Ovary (tissue), 9 donors: ENCODE results near the gene BCAM. TPM values are rescaled to one million over a fixed set of nuclear protein-coding genes. Genes with fewer than 3 reads are reported as not detected.

Experiments
- DNase-seq, 5 donors: peaks; one replicate each; pipeline ENCODE4 v3.0.0-alpha.2; 2019 to 2020
- H3K27ac ChIP-seq, 2 donors: fragments of 200-600 bp; one replicate each; pipeline versions ENCODE4 v1.5.1 to v1.8.0; 2019 to 2022
- H3K27me3 ChIP-seq: fragments of 200-600 bp; one replicate; pipeline ENCODE4 v1.8.0; 2022
- H3K36me3 ChIP-seq: fragments of 200-600 bp; sonication (generic); one replicate; pipeline ENCODE4 v1.5.1; 2019
- H3K4me1 ChIP-seq: one replicate; pipeline ENCODE4 v1.8.1; 2013; ENCODE audit warnings: mild to moderate bottlenecking, moderate library complexity; ENCODE audit not compliant: insufficient read depth
- H3K4me3 ChIP-seq: fragments of 200-600 bp; sonication (generic); one replicate; pipeline ENCODE4 v1.5.1; 2017
- H3K9me3 ChIP-seq, 2 donors: fragments of 200-600 bp in 1 of 2; sonication (generic) in 1 of 2; one replicate each; pipeline versions ENCODE4 v1.5.1 to v1.8.1; 2013 to 2019; ENCODE audit warnings: mild to moderate bottlenecking in 1 of 2, moderate library complexity in 1 of 2
- EP300 ChIP-seq: sonication (generic); formaldehyde crosslinking; IDR thresholded peaks from one replicate; pipeline ENCODE4 v1.6.1; 2017; ENCODE audit warnings: antibody characterized with exemption
- POLR2A ChIP-seq: fragments of 450-650 bp; IDR thresholded peaks from one replicate; pipeline ENCODE4 v1.6.1; 2017; ENCODE audit warnings: antibody characterized with exemption, mild to moderate bottlenecking, moderate library complexity
- WGBS, 3 donors: extraction: QIAGEN DNeasy Blood & Tissue Kit in 1 of 3; methylation state at CpG; one replicate each; pipeline versions ENCODE4 v1.1.5 to v1.1.7; 2013 to 2017; 5-methylcytosine and 5-hydroxymethylcytosine counted together
- intact Hi-C, 4 donors: fragments of 100-400 bp; cut with DNase I; formaldehyde crosslinking; loops; one replicate each; pipeline versions ENCODE4 v1.11.0 to v1.15.1; 2022 to 2023
- polyA plus RNA-seq, 2 donors: library from polyadenylated mRNA; stranded (reverse); fragments of 200-250 nt in 1 of 2; fragments of 350-450 nt in 1 of 2; fragmentation: Illumina TruSeq in 1 of 2; extraction: RNeasy Lipid Tissue Mini Kit (QIAGEN cat#74804) in 1 of 2; gene quantifications; one replicate each; pipeline ENCODE4 v1.2.3, GENCODE V29; 2013 to 2014
- small RNA-seq: library from RNA; depleted of rRNA; stranded (forward); fragments of <200 nt; gene quantifications from one replicate; pipeline ENCODE3, GENCODE V24; 2016
- total RNA-seq, 7 donors: library from RNA; depleted of rRNA in 2 of 7; stranded (reverse); fragments of >200 nt in 2 of 7; fragmentation: NEBNext Ultra II Directional in 3 of 7; extraction: Animal tissue kit (Norgen Biotek cat#: 25700) in 3 of 7; gene quantifications; one replicate each; pipeline versions ENCODE4 v1.1.0 to v1.2.4, GENCODE V29; 2016 to 2023
- TF ChIP-seq, protein P1 (sequence below), 3 donors: fragments of 450-650 bp in 2 of 3; fragments of 200-600 bp in 1 of 3; IDR thresholded peaks; one replicate each; pipeline versions ENCODE4 v1.5.1 to v1.8.0; 2016 to 2022; ENCODE audit warnings: antibody characterized with exemption in 3 of 3, mild to moderate bottlenecking in 1 of 3
- donor health status: DM: no; HTN: no; CAD: no; lungs with moderate emphysema.
- donor health status: DM: no; HTN: no; CAD: no.
- donor health status: Bipolar disorder and iron deficiency.
- donor health status: DM: yes; HTN: yes; CAD: no.
- donor health status: DM: no; HTN: no; CAD: no.
- donor health status: DM: yes; HTN: yes; CAD: no.

BCAM gene
- total and polyA plus RNA-seq, 9 donors = 9.7 to 419 (median 62.0) TPM

GRCh38 chr19:44866664-44867063 is 57.8 kb downstream of the BCAM start:
- Histone ChIP-seq H3K4me3 (no peak overlapping the region), H3K4me1 (no peaks in the 10 kb centered on the region), H3K27ac (no peak overlapping the region), H3K27me3 (no peaks in the 10 kb centered on the region), H3K36me3 (no peaks in the 10 kb centered on the region), H3K9me3 (no peaks in the 10 kb centered on the region)
- no peak for DNase-seq
- 89 to 95% (median 91%) methylated on average over 4 of the region's 4 CpGs for WGBS, 3 donors
- intact Hi-C loops = no loop called here
- TF ChIP-seq, protein P1, sequence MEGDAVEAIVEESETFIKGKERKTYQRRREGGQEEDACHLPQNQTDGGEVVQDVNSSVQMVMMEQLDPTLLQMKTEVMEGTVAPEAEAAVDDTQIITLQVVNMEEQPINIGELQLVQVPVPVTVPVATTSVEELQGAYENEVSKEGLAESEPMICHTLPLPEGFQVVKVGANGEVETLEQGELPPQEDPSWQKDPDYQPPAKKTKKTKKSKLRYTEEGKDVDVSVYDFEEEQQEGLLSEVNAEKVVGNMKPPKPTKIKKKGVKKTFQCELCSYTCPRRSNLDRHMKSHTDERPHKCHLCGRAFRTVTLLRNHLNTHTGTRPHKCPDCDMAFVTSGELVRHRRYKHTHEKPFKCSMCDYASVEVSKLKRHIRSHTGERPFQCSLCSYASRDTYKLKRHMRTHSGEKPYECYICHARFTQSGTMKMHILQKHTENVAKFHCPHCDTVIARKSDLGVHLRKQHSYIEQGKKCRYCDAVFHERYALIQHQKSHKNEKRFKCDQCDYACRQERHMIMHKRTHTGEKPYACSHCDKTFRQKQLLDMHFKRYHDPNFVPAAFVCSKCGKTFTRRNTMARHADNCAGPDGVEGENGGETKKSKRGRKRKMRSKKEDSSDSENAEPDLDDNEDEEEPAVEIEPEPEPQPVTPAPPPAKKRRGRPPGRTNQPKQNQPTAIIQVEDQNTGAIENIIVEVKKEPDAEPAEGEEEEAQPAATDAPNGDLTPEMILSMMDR (IDR thresholded peaks at IDR 0.05) = no peak
- no peak for TF ChIP-seq EP300
- no peak for TF ChIP-seq POLR2A

GRCh38 chr19:44867578-44867977 is 58.7 kb downstream of the BCAM start:
- Histone ChIP-seq H3K9me3 (no peaks in the 10 kb centered on the region), H3K4me3 (no peak overlapping the region), H3K27me3 (no peaks in the 10 kb centered on the region), H3K36me3 (no peaks in the 10 kb centered on the region), H3K27ac (no peak overlapping the region), H3K4me1 (no peaks in the 10 kb centered on the region)
- TF ChIP-seq POLR2A (no peak), EP300 (no peak)
- TF ChIP-seq, protein P1 (IDR thresholded peaks at IDR 0.05) = no peak
- no peak for DNase-seq
- 88 to 91% (median 90%) methylated on average over 12 of the region's 12 CpGs for WGBS, 3 donors
- intact Hi-C loops = no loop called here

- no peaks in the 10 kb centered on the region for H3K36me3 ChIP-seq
- H3K27ac ChIP-seq = no peak overlapping the region
- DNase-seq = peak; percentile 56 to 70 (median 59)
- no peaks in the 10 kb centered on the region for H3K9me3 ChIP-seq
- 58 to 59% (median 58%) methylated on average over 13 of the region's 13 CpGs for WGBS, 3 donors
- H3K4me3 ChIP-seq = no peak overlapping the region
- H3K4me1 ChIP-seq = no peaks in the 10 kb centered on the region
- TF ChIP-seq EP300 (no peak), POLR2A (no peak)
- TF ChIP-seq, protein P1 (IDR thresholded peaks at IDR 0.05) = no peak
- intact Hi-C loops = no loop called here
- H3K27me3 ChIP-seq = no peaks in the 10 kb centered on the region
These were observed 61.0 kb downstream of the BCAM start for GRCh38 chr19:44869733-44870470.

Small RNA genes lying within 50 kb of the gene (small RNA-seq; reads per million reads assigned to genes)
- not detected for gene RF00156

Other genes starting within 250 kb of the BCAM start
- gene IGSF23, start 195.5 kb upstream of the BCAM start, total RNA-seq = under 1 TPM in 1 of 7 donors, not detected in 6; 0.57 TPM
- gene IGSF23, start 195.5 kb upstream of the BCAM start, polyA plus RNA-seq = not detected
- 10 to 100 TPM; 18.8 to 26.6 (median 22.5) TPM for gene PVR, start 165.2 kb upstream of the BCAM start, total RNA-seq
- gene PVR, start 165.2 kb upstream of the BCAM start, polyA plus RNA-seq = 10 to 100 TPM; 14.0 to 33.9 TPM
- gene CEACAM19, start 137.6 kb upstream of the BCAM start, total RNA-seq = 10 to 100 TPM in 1 of 7 donors, 1 to 10 TPM in 6; 2.6 to 10.0 (median 5.4) TPM
- gene CEACAM19, start 137.6 kb upstream of the BCAM start, polyA plus RNA-seq = 1 to 10 TPM; 2.2 to 5.1 TPM
- gene CEACAM16, start 110.0 kb upstream of the BCAM start, total RNA-seq = not detected
- gene CEACAM16, start 110.0 kb upstream of the BCAM start, polyA plus RNA-seq = not detected
- 100 to 1,000 TPM in 2 of 7 donors, 10 to 100 TPM in 5; 17.8 to 141 (median 50.7) TPM for gene BCL3, start 60.4 kb upstream of the BCAM start, total RNA-seq
- gene BCL3, start 60.4 kb upstream of the BCAM start, polyA plus RNA-seq = 10 to 100 TPM in 1 of 2 donors, 1 to 10 TPM in 1; 3.2 to 43.4 TPM
- 10 to 100 TPM in 1 of 7 donors, 1 to 10 TPM in 3, under 1 TPM in 1, not detected in 2; 0.46 to 10.3 (median 2.2) TPM for gene CBLC, start 31.2 kb upstream of the BCAM start, total RNA-seq
- under 1 TPM in 1 of 2 donors, not detected in 1; 0.08 TPM for gene CBLC, start 31.2 kb upstream of the BCAM start, polyA plus RNA-seq
- gene NECTIN2, start 37.2 kb downstream of the BCAM start, total RNA-seq = 100 to 1,000 TPM in 1 of 7 donors, 10 to 100 TPM in 6; 37.8 to 185 (median 71.8) TPM
- 10 to 100 TPM; 40.3 to 76.3 TPM for gene NECTIN2, start 37.2 kb downstream of the BCAM start, polyA plus RNA-seq
- 10 to 100 TPM; 23.5 to 63.9 (median 43.7) TPM for gene TOMM40, start 82.2 kb downstream of the BCAM start, total RNA-seq
- 10 to 100 TPM; 11.1 to 23.1 TPM for gene TOMM40, start 82.2 kb downstream of the BCAM start, polyA plus RNA-seq
- gene APOE, start 96.7 kb downstream of the BCAM start, total RNA-seq = 100 to 1,000 TPM; 138 to 799 (median 455) TPM
- gene APOE, start 96.7 kb downstream of the BCAM start, polyA plus RNA-seq = 100 to 1,000 TPM; 124 to 934 TPM
- 100 to 1,000 TPM in 1 of 7 donors, 10 to 100 TPM in 6; 14.4 to 104 (median 45.0) TPM for gene APOC1, start 105.5 kb downstream of the BCAM start, total RNA-seq
- gene APOC1, start 105.5 kb downstream of the BCAM start, polyA plus RNA-seq = 100 to 1,000 TPM in 1 of 2 donors, 10 to 100 TPM in 1; 96.5 to 625 TPM
- gene APOC4, start 133.1 kb downstream of the BCAM start, total RNA-seq = under 1 TPM in 1 of 7 donors, not detected in 6; 0.57 TPM
- not detected for gene APOC4, start 133.1 kb downstream of the BCAM start, polyA plus RNA-seq
- gene APOC2, start 136.9 kb downstream of the BCAM start, total RNA-seq = 1 to 10 TPM in 2 of 7 donors, under 1 TPM in 1, not detected in 4; 0.32 to 1.6 (median 1.1) TPM
- 1 to 10 TPM in 1 of 2 donors, under 1 TPM in 1; 0.34 to 5.5 TPM for gene APOC2, start 136.9 kb downstream of the BCAM start, polyA plus RNA-seq
- 100 to 1,000 TPM in 1 of 7 donors, 10 to 100 TPM in 6; 36.4 to 103 (median 82.0) TPM for gene CLPTM1, start 146.3 kb downstream of the BCAM start, total RNA-seq
- 10 to 100 TPM; 68.8 to 71.6 TPM for gene CLPTM1, start 146.3 kb downstream of the BCAM start, polyA plus RNA-seq
- gene RELB, start 192.4 kb downstream of the BCAM start, total RNA-seq = 10 to 100 TPM in 5 of 7 donors, 1 to 10 TPM in 2; 5.4 to 23.2 (median 10.4) TPM
- gene RELB, start 192.4 kb downstream of the BCAM start, polyA plus RNA-seq = 1 to 10 TPM; 3.0 to 7.1 TPM
- 100 to 1,000 TPM in 2 of 7 donors, 10 to 100 TPM in 5; 52.3 to 113 (median 80.3) TPM for gene CLASRP, start 229.9 kb downstream of the BCAM start, total RNA-seq
- gene CLASRP, start 229.9 kb downstream of the BCAM start, polyA plus RNA-seq = 10 to 100 TPM; 29.5 to 82.1 TPM